ENCODE results near the gene ZNF3.

Gene ZNF3

DNA sequence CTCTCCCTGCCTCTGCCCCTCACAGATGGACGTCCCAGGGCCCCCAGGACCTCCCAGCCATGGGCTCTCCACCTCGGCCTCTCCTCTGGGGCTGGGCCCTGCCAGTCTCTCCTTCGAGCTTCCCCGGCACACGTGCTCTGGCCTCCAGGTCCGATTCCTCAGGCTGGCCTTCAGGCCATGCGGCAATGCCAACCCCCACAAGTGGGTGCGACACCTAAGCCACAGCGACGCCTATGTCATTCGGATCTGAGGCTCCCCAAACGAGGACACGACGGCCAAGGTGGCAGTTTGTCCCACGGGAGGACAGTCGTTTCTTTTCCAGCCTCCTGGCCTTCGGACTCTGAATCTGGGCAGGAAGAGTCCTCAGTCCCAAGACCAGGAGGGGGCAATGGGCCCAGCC is 25.1 kb upstream of the ZNF3 start:
- TF ChIP-seq PPARA (CRISPR knock-in tag; IDR thresholded peaks at IDR 0.05; ENCODE audit: borderline replicate concordance) (no peak), ZNF70 (CRISPR knock-in tag; IDR thresholded peaks at IDR 0.05) (no peak), ZC3H10 (CRISPR knock-in tag; IDR thresholded peaks at IDR 0.05) (no peak)
- TF ChIP-seq, protein P1, sequence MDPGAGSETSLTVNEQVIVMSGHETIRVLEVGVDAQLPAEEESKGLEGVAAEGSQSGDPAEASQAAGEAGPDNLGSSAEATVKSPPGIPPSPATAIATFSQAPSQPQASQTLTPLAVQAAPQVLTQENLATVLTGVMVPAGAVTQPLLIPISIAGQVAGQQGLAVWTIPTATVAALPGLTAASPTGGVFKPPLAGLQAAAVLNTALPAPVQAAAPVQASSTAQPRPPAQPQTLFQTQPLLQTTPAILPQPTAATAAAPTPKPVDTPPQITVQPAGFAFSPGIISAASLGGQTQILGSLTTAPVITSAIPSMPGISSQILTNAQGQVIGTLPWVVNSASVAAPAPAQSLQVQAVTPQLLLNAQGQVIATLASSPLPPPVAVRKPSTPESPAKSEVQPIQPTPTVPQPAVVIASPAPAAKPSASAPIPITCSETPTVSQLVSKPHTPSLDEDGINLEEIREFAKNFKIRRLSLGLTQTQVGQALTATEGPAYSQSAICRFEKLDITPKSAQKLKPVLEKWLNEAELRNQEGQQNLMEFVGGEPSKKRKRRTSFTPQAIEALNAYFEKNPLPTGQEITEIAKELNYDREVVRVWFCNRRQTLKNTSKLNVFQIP (CRISPR knock-in tag; IDR thresholded peaks at IDR 0.05; ENCODE audit: borderline replicate concordance, low read depth): no peak
- TF ChIP-seq, protein P2, sequence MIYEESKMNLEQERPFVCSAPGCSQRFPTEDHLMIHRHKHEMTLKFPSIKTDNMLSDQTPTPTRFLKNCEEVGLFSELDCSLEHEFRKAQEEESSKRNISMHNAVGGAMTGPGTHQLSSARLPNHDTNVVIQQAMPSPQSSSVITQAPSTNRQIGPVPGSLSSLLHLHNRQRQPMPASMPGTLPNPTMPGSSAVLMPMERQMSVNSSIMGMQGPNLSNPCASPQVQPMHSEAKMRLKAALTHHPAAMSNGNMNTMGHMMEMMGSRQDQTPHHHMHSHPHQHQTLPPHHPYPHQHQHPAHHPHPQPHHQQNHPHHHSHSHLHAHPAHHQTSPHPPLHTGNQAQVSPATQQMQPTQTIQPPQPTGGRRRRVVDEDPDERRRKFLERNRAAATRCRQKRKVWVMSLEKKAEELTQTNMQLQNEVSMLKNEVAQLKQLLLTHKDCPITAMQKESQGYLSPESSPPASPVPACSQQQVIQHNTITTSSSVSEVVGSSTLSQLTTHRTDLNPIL (CRISPR knock-in tag; IDR thresholded peaks at IDR 0.05; ENCODE audit: low read depth): no peak
- ATAC-seq: no peak

DNA sequence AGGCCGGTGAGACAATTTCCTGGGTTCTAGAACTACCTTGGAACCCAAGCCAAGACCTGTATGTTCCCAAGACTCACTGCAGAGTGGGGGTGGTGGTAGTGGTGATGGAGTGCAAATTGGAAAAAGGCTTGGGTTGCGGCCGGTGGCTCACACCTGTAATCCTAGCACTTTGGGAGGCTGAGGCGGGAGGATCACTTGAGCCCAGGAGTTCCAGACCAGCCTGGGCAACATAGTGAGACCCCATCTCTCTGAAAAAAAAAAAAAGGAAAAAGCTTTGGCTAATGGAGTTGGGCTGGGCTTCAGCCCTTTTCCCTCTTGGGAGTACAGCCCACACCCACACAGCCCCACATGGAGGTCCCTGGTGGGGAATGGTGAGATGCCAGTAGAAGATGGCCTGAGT is 24.0 kb upstream of the ZNF3 start:
- TF ChIP-seq TCF4 (CRISPR knock-in tag; IDR thresholded peaks at IDR 0.05; ENCODE audit: borderline replicate concordance): no peak
- TF ChIP-seq, protein P3, sequence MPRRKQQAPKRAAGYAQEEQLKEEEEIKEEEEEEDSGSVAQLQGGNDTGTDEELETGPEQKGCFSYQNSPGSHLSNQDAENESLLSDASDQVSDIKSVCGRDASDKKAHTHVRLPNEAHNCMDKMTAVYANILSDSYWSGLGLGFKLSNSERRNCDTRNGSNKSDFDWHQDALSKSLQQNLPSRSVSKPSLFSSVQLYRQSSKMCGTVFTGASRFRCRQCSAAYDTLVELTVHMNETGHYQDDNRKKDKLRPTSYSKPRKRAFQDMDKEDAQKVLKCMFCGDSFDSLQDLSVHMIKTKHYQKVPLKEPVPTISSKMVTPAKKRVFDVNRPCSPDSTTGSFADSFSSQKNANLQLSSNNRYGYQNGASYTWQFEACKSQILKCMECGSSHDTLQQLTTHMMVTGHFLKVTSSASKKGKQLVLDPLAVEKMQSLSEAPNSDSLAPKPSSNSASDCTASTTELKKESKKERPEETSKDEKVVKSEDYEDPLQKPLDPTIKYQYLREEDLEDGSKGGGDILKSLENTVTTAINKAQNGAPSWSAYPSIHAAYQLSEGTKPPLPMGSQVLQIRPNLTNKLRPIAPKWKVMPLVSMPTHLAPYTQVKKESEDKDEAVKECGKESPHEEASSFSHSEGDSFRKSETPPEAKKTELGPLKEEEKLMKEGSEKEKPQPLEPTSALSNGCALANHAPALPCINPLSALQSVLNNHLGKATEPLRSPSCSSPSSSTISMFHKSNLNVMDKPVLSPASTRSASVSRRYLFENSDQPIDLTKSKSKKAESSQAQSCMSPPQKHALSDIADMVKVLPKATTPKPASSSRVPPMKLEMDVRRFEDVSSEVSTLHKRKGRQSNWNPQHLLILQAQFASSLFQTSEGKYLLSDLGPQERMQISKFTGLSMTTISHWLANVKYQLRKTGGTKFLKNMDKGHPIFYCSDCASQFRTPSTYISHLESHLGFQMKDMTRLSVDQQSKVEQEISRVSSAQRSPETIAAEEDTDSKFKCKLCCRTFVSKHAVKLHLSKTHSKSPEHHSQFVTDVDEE (CRISPR knock-in tag; IDR thresholded peaks at IDR 0.05): no peak
- TF ChIP-seq, protein P1 (CRISPR knock-in tag; IDR thresholded peaks at IDR 0.05; ENCODE audit: borderline replicate concordance, low read depth): no peak
- no peak for TF ChIP-seq ZFP3 (CRISPR knock-in tag; IDR thresholded peaks at IDR 0.05)
- TF ChIP-seq, protein P2 (CRISPR knock-in tag; IDR thresholded peaks at IDR 0.05; ENCODE audit: low read depth): no peak
- no peak for TF ChIP-seq ZNF70 (CRISPR knock-in tag; IDR thresholded peaks at IDR 0.05)
- no peak for TF ChIP-seq ZNF8 (CRISPR knock-in tag; IDR thresholded peaks at IDR 0.05)
- TF ChIP-seq ZFP30 (CRISPR knock-in tag; IDR thresholded peaks at IDR 0.05): no peak
- no peak for TF ChIP-seq PPARA (CRISPR knock-in tag; IDR thresholded peaks at IDR 0.05; ENCODE audit: borderline replicate concordance)
- TF ChIP-seq ZC3H10 (CRISPR knock-in tag; IDR thresholded peaks at IDR 0.05): no peak
- no peak for TF ChIP-seq RARB (CRISPR knock-in tag; IDR thresholded peaks at IDR 0.05)
- no peak for TF ChIP-seq TOX (CRISPR knock-in tag; IDR thresholded peaks at IDR 0.05; ENCODE audit: borderline replicate concordance)
- no peak for TF ChIP-seq ZNF565 (CRISPR knock-in tag; conservative IDR thresholded peaks at IDR 0.05; ENCODE audit: low read depth)
- no peak for TF ChIP-seq OSR1 (CRISPR knock-in tag; IDR thresholded peaks at IDR 0.05)
- TF ChIP-seq ARNTL (CRISPR knock-in tag; IDR thresholded peaks at IDR 0.05; ENCODE audit: borderline replicate concordance, low read depth): no peak
- no peak for TF ChIP-seq GLIS3 (CRISPR knock-in tag; IDR thresholded peaks at IDR 0.05)
- TF ChIP-seq CSDC2 (CRISPR knock-in tag; IDR thresholded peaks at IDR 0.05): no peak
- no peak for TF ChIP-seq ISL1 (CRISPR knock-in tag; IDR thresholded peaks at IDR 0.05)
- ATAC-seq: no peak

DNA sequence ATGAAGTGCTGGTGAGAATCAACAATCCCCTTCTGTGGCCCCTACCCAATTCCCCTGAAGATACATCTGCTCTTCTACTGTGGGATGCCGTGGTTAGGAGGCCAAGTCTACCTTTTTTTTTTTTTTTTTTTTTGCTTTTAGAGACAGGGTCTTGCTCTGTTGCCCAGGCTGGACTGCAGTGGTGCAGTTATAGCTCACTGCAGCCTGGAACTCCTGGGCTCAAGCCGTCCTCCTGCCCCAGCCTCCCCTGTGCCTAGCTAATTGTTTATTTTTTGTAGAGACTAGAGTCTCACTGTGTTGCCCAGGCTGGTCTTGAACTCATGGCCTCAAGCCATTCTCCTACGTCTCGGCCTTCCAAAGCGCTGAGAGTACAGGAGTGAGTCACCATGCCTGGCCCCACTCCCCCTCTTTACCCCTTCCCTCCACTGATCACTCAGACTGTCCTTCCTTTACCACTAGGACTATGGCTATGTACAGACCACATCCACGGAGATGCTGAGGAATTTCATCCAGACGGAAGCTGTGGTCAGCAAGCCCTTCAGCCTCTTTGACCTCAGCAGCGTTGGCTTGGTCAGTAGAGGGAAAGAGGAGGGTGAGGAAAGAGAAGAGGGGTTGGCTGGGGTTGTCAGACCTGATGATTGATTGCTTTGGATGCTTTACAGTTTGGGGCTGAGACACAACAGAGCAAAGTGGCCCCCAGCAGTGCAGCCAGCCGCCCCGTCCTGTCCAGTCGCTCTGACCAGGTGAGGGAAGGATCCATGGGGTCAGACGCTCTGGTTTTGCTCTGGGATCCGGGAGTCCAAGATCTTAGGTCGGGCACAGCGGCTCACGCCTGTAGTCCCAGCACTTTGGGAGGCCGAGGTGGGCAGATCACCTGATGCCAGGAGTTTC is 21.7 kb upstream of the ZNF3 start:
- TF ChIP-seq ZFP3 (CRISPR knock-in tag; IDR thresholded peaks at IDR 0.05): no peak
- no peak for TF ChIP-seq RARB (CRISPR knock-in tag; IDR thresholded peaks at IDR 0.05)
- TF ChIP-seq, protein P3 (CRISPR knock-in tag; IDR thresholded peaks at IDR 0.05): no peak
- TF ChIP-seq, protein P1 (CRISPR knock-in tag; IDR thresholded peaks at IDR 0.05; ENCODE audit: borderline replicate concordance, low read depth): no peak
- TF ChIP-seq PPARA (CRISPR knock-in tag; IDR thresholded peaks at IDR 0.05; ENCODE audit: borderline replicate concordance): no peak
- no peak for TF ChIP-seq CSDC2 (CRISPR knock-in tag; IDR thresholded peaks at IDR 0.05)
- no peak for TF ChIP-seq TOX (CRISPR knock-in tag; IDR thresholded peaks at IDR 0.05; ENCODE audit: borderline replicate concordance)
- TF ChIP-seq ZNF565 (CRISPR knock-in tag; conservative IDR thresholded peaks at IDR 0.05; ENCODE audit: low read depth): no peak
- TF ChIP-seq ZC3H10 (CRISPR knock-in tag; IDR thresholded peaks at IDR 0.05): no peak
- ATAC-seq: no peak; the same call in 2 of the 3 replicates

All from SK-N-SH treated with all-trans-retinoic acid at 6 μM for 48 hours (cell line).